Brain microvascular endothelial cell (primary cell): ENCODE data around the gene EEF1G.
A peak's percentile ranks its signal among the peaks of the same experiment; 100 is the strongest.
"Not testable (repeated sequence)": the region's sequence is repeated elsewhere in the genome, so short reads cannot be mapped to it uniquely, and the experiment has no call there.

Experiments
- DNase-seq: peaks from one replicate; pipeline ENCODE4 v3.0.0-alpha.2; 2020
- H3K27ac ChIP-seq: fragments of 250-450 bp; sonication (Bioruptor Pico); 2 replicates; pipeline ENCODE4 v1.5.1; 2020; ENCODE audit warnings: mild to moderate bottlenecking, moderate library complexity
- H3K27me3 ChIP-seq: fragments of 250-450 bp; sonication (Bioruptor Pico); replicated peaks from 2 replicates; pipeline ENCODE4 v1.5.1; 2020; ENCODE audit warnings: mild to moderate bottlenecking
- H3K36me3 ChIP-seq: fragments of 250-450 bp; sonication (Bioruptor Pico); replicated peaks from 2 replicates; pipeline ENCODE4 v1.5.1; 2020; ENCODE audit warnings: mild to moderate bottlenecking
- H3K4me3 ChIP-seq: 2 replicates; pipeline ENCODE4 v1.5.1; 2011; ENCODE audit warnings: low read depth, mild to moderate bottlenecking, control low read depth, low read length, moderate library complexity
- CTCF ChIP-seq: IDR thresholded peaks from 2 replicates; pipeline ENCODE4 v1.5.1; 2011; ENCODE audit warnings: low read depth, mild to moderate bottlenecking, moderate library complexity, low read length, control low read depth, inconsistent platforms; ENCODE audit errors: missing control alignments
- in situ Hi-C: cut with HindIII; loops from 2 replicates; pipeline ENCODE4 v1.10.0; 2017; ENCODE audit warnings: low sequenced_read_pairs, low pct_ligation_motif_present

EEF1G gene

GRCh38 chr11:62565100-62565802 is 8.4 kb downstream of the EEF1G start:
- no peak overlapping the region for H3K4me3 ChIP-seq
- no peaks in the 10 kb centered on the region for H3K27me3 ChIP-seq
- no peak for TF ChIP-seq CTCF
- peaks cover 84% of the 10 kb centered on the region for H3K36me3 ChIP-seq
- in situ Hi-C loops: loop anchor here (25.0 kb wide), 1 partner anchor 178 kb away; no protein-coding TSS in a partner anchor
- DNase-seq: no peak
- no peak overlapping the region for H3K27ac ChIP-seq

- H3K27ac ChIP-seq, H3K4me3 ChIP-seq, H3K27me3 ChIP-seq, DNase-seq: not testable (repeated sequence)
- in situ Hi-C loops: loop anchor here (25.0 kb wide), 1 partner anchor 174 kb away; no protein-coding TSS in a partner anchor
- peaks cover 81% of the 10 kb centered on the region for H3K36me3 ChIP-seq
These were observed 11.9 kb downstream of the EEF1G start for GRCh38 chr11:62561677-62562230.

- peaks cover 70% of the 10 kb centered on the region for H3K36me3 ChIP-seq
- in situ Hi-C loops: loop anchor here (25.0 kb wide), 1 partner anchor 173 kb away; no protein-coding TSS in a partner anchor
- H3K27ac ChIP-seq: peak overlapping the region; percentile 21
These were observed 13.1 kb downstream of the EEF1G start for GRCh38 chr11:62560566-62561103.

GRCh38 chr11:62559626-62560025 is 14.1 kb downstream of the EEF1G start:
- not testable (repeated sequence) for H3K27me3 ChIP-seq, H3K4me3 ChIP-seq, H3K27ac ChIP-seq, DNase-seq
- in situ Hi-C loops: loop anchor here (25.0 kb wide), 1 partner anchor 172 kb away; no protein-coding TSS in a partner anchor
- H3K36me3 ChIP-seq: peaks cover 60% of the 10 kb centered on the region

More at GRCh38 chr11:62560566-62561103, 13.1 kb downstream of the EEF1G start:
- Histone ChIP-seq H3K4me3 (no peak overlapping the region), H3K27me3 (no peaks in the 10 kb centered on the region)
- DNase-seq: peak; percentile 96
- peak; percentile 93 for TF ChIP-seq CTCF

- H3K27me3 ChIP-seq: no peaks in the 10 kb centered on the region
- in situ Hi-C loops: loop anchor here (25.0 kb wide), 1 partner anchor 172 kb away; no protein-coding TSS in a partner anchor
- no peak overlapping the region for H3K27ac ChIP-seq
- no peak for DNase-seq
- no peak overlapping the region for H3K4me3 ChIP-seq
- H3K36me3 ChIP-seq: peaks cover 60% of the 10 kb centered on the region
- no peak for TF ChIP-seq CTCF
These were observed 14.5 kb downstream of the EEF1G start for GRCh38 chr11:62559204-62559603.

GRCh38 chr11:62558669-62559068 is 15.0 kb downstream of the EEF1G start:
- in situ Hi-C loops: loop anchor here (25.0 kb wide), 1 partner anchor 171 kb away; no protein-coding TSS in a partner anchor
- DNase-seq: no peak
- Histone ChIP-seq H3K27me3 (no peaks in the 10 kb centered on the region), H3K4me3 (no peak overlapping the region), H3K27ac (no peak overlapping the region), H3K36me3 (peaks cover 56% of the 10 kb centered on the region)
- no peak for TF ChIP-seq CTCF
